HepG2 (cell line): ENCODE data around the gene FHIP1B. TPM values are rescaled to one million over a fixed set of nuclear protein-coding genes. Genes with fewer than 3 reads are reported as not detected.

Experiments
- CREM ChIP-seq, 2 experiments: sonication (generic) in 1 of 2; formaldehyde crosslinking in 1 of 2; IDR thresholded peaks; 2 replicates each; pipeline versions ENCODE4 v1.4.0 to v1.6.1; 2016 to 2020; ENCODE audit warnings: antibody characterized with exemption in 1 of 2, mild to moderate bottlenecking in 1 of 2, missing genetic modification reagents in 1 of 2
- GATAD1 ChIP-seq: IDR thresholded peaks from 2 replicates; pipeline ENCODE4 v1.6.1; 2016; ENCODE audit warnings: missing genetic modification reagents, missing compliant biosample characterization
- GPN1 ChIP-seq: sonication (generic); formaldehyde crosslinking; IDR thresholded peaks from 2 replicates; pipeline ENCODE4 v1.5.1; 2020; ENCODE audit warnings: missing genetic modification reagents, borderline replicate concordance
- HDAC1 ChIP-seq: sonication (generic); formaldehyde crosslinking; IDR thresholded peaks from 2 replicates; pipeline ENCODE4 v1.5.1; 2020; ENCODE audit warnings: mild to moderate bottlenecking, missing genetic modification reagents
- HES4 ChIP-seq: sonication (generic); formaldehyde crosslinking; IDR thresholded peaks from 2 replicates; pipeline ENCODE4 v1.9.0; 2021; ENCODE audit warnings: mild to moderate bottlenecking, missing genetic modification reagents, borderline replicate concordance
- MED1 ChIP-seq: sonication (generic); formaldehyde crosslinking; IDR thresholded peaks from 2 replicates; pipeline ENCODE4 v1.4.0; 2020; ENCODE audit warnings: missing genetic modification reagents
- NFIC ChIP-seq: IDR thresholded peaks from 2 replicates; pipeline ENCODE4 v1.6.1; 2012; ENCODE audit warnings: mild to moderate bottlenecking, low read length, inconsistent platforms
- PHF20 ChIP-seq: sonication (generic); formaldehyde crosslinking; IDR thresholded peaks from 2 replicates; pipeline ENCODE4 v1.5.0; 2020; ENCODE audit warnings: mild to moderate bottlenecking, missing genetic modification reagents
- POLR2G ChIP-seq: fragments of 200-400 bp; formaldehyde crosslinking; IDR thresholded peaks from 2 replicates; pipeline ENCODE4 v1.6.1; 2018; ENCODE audit warnings: mild to moderate bottlenecking, low read depth, low read length, moderate library complexity
- TAF1 ChIP-seq: sonication (generic); formaldehyde crosslinking; IDR thresholded peaks from 2 replicates; pipeline ENCODE4 v1.4.0; 2020; ENCODE audit warnings: missing genetic modification reagents
- ZC3H13 ChIP-seq: sonication (generic); formaldehyde crosslinking; IDR thresholded peaks from 2 replicates; pipeline ENCODE4 v1.8.1; 2023; ENCODE audit warnings: mild to moderate bottlenecking, missing genetic modification reagents, moderate library complexity
- ZNF234 ChIP-seq: sonication (generic); formaldehyde crosslinking; conservative IDR thresholded peaks from 2 replicates; pipeline ENCODE4 v1.5.1; 2020; ENCODE audit warnings: mild to moderate bottlenecking, missing genetic modification reagents
- ZNF709 ChIP-seq: sonication (generic); formaldehyde crosslinking; IDR thresholded peaks from 2 replicates; pipeline ENCODE4 v1.5.0; 2020; ENCODE audit warnings: mild to moderate bottlenecking, missing genetic modification reagents
- polyA plus RNA-seq, 8 experiments: library from polyadenylated mRNA; depleted of rRNA in 3 of 8; stranded (reverse) in 7 of 8; unstranded in 1 of 8; fragments of >200 nt; fragmentation: Illumina TruSeq in 4 of 8; extraction: Trizol in 4 of 8; gene quantifications; 2 replicates each; pipeline versions ENCODE4 v1.2.1 to v1.2.3, GENCODE V29; 2011 to 2016; ENCODE audit warnings: low read depth in 4 of 8, missing spikeins in 1 of 8, mixed read lengths in 1 of 8; ENCODE audit not compliant: insufficient read depth in 1 of 8
- total RNA-seq, 5 experiments: library from RNA; depleted of rRNA; stranded (reverse); fragments of >200 nt; fragmentation: Illumina TruSeq; extraction: Trizol; gene quantifications; 2 replicates each; pipeline ENCODE4 v1.2.3, GENCODE V29; 2016; ENCODE audit warnings: low read depth in 1 of 5
- TF ChIP-seq, protein P1 (sequence below), 2 experiments: sonication (generic) in 1 of 2; formaldehyde crosslinking in 1 of 2; IDR thresholded peaks; 2 replicates each; pipeline versions ENCODE4 v1.4.0 to v1.6.1; 2018 to 2020; ENCODE audit warnings: missing genetic modification reagents in 2 of 2, borderline replicate concordance in 1 of 2, low read depth in 1 of 2, mild to moderate bottlenecking in 1 of 2, missing biosample characterization in 1 of 2
- TF ChIP-seq, protein P2 (sequence below): sonication (generic); formaldehyde crosslinking; IDR thresholded peaks from 2 replicates; pipeline ENCODE4 v1.4.0; 2020; ENCODE audit warnings: missing genetic modification reagents
- TF ChIP-seq, protein P3 (sequence below): IDR thresholded peaks from 2 replicates; pipeline ENCODE4 v1.6.1; 2018; ENCODE audit warnings: missing genetic modification reagents, mild to moderate bottlenecking, missing compliant biosample characterization
- TF ChIP-seq, protein P4 (sequence below): IDR thresholded peaks from 2 replicates; pipeline ENCODE4 v1.6.1; 2016
- TF ChIP-seq, protein P5 (sequence below): IDR thresholded peaks from 2 replicates; pipeline ENCODE4 v1.6.1; 2016; ENCODE audit warnings: missing biosample characterization, missing genetic modification reagents, low read depth
- TF ChIP-seq, protein P6 (sequence below): sonication (generic); formaldehyde crosslinking; IDR thresholded peaks from 2 replicates; pipeline ENCODE4 v1.4.0; 2020; ENCODE audit warnings: mild to moderate bottlenecking, missing genetic modification reagents

FHIP1B gene
- total and polyA plus RNA-seq, 2 of the 13 experiments (the other 11 are each of a cell fraction or from before 2014, with no cell fraction given) = 14.1 to 18.6 TPM

DNA sequence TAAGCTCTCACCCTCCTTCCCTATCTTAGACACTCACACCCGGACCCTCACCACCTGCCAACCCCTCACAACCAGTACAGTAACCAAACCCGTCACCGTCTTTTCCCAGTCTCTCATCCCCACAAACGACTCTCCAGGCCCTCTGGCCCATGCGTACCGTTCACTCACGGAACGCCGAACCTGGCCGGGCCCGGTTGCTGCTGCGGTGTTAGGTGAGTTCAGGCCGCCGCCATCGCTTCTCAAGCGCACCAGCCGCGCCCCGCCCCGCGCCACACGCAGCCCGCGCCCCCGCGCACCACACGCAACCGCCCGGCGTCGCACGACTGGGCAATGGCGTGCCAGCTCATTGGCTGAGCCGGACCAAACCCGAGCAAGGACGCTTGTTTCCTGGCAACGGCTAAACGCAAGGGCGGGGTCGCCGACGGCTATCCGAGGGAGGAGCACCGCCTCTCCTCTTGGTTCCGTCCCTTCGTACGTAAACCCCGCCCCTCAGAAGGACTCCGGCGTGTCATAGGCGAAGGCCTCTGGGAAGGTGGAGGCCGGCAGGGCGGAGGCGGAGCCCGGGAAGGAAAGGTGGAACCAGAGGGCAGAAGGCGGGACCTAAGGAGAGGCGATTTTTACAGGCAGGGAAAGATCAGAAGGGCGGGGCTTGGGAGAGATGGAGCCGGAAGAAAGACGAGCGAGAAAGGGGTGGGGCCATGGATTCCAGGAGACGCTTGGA, at the start of gene FHIP1B (continued):
- TF ChIP-seq GPN1 (CRISPR knock-in tag) (no peak), HDAC1 (CRISPR knock-in tag) (peak; percentile 93), ZC3H13 (CRISPR knock-in tag) (no peak), PHF20 (CRISPR knock-in tag) (peak; percentile 75; the same call in 1 of the 2 replicates), ZNF234 (no peak), CREM (IDR thresholded peaks at IDR 0.05) (0 out of 2 replicates have a peak, but pooled peaks have one; percentile 27), CREM (CRISPR knock-in tag; IDR thresholded peaks at IDR 0.05) (no peak), MED1 (peak; percentile 58), NFIC (no peak), HES4 (CRISPR knock-in tag) (no peak), GATAD1 (CRISPR knock-in tag) (peak; percentile 86), ZNF709 (peak; percentile 71; the same call in 1 of the 2 replicates), TAF1 (CRISPR knock-in tag) (peak; percentile 67), POLR2G (peak; percentile 67)
- TF ChIP-seq, protein P1, sequence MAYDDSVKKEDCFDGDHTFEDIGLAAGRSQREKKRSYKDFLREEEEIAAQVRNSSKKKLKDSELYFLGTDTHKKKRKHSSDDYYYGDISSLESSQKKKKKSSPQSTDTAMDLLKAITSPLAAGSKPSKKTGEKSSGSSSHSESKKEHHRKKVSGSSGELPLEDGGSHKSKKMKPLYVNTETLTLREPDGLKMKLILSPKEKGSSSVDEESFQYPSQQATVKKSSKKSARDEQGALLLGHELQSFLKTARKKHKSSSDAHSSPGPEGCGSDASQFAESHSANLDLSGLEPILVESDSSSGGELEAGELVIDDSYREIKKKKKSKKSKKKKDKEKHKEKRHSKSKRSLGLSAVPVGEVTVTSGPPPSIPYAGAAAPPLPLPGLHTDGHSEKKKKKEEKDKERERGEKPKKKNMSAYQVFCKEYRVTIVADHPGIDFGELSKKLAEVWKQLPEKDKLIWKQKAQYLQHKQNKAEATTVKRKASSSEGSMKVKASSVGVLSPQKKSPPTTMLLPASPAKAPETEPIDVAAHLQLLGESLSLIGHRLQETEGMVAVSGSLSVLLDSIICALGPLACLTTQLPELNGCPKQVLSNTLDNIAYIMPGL (CRISPR knock-in tag; IDR thresholded peaks at IDR 0.05; ENCODE audit: borderline replicate concordance in 1 of 2, low read depth in 1 of 2) = peak; percentile 36 to 60; a peak in 2 of 4 replicates
- TF ChIP-seq, protein P2, sequence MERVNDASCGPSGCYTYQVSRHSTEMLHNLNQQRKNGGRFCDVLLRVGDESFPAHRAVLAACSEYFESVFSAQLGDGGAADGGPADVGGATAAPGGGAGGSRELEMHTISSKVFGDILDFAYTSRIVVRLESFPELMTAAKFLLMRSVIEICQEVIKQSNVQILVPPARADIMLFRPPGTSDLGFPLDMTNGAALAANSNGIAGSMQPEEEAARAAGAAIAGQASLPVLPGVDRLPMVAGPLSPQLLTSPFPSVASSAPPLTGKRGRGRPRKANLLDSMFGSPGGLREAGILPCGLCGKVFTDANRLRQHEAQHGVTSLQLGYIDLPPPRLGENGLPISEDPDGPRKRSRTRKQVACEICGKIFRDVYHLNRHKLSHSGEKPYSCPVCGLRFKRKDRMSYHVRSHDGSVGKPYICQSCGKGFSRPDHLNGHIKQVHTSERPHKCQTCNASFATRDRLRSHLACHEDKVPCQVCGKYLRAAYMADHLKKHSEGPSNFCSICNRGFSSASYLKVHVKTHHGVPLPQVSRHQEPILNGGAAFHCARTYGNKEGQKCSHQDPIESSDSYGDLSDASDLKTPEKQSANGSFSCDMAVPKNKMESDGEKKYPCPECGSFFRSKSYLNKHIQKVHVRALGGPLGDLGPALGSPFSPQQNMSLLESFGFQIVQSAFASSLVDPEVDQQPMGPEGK (CRISPR knock-in tag) = peak; percentile 74
- TF ChIP-seq, protein P3, sequence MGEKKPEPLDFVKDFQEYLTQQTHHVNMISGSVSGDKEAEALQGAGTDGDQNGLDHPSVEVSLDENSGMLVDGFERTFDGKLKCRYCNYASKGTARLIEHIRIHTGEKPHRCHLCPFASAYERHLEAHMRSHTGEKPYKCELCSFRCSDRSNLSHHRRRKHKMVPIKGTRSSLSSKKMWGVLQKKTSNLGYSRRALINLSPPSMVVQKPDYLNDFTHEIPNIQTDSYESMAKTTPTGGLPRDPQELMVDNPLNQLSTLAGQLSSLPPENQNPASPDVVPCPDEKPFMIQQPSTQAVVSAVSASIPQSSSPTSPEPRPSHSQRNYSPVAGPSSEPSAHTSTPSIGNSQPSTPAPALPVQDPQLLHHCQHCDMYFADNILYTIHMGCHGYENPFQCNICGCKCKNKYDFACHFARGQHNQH (CRISPR knock-in tag) = 0 out of 2 replicates have a peak, but pooled peaks have one; percentile 39
- TF ChIP-seq, protein P4, sequence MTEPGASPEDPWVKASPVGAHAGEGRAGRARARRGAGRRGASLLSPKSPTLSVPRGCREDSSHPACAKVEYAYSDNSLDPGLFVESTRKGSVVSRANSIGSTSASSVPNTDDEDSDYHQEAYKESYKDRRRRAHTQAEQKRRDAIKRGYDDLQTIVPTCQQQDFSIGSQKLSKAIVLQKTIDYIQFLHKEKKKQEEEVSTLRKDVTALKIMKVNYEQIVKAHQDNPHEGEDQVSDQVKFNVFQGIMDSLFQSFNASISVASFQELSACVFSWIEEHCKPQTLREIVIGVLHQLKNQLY = 0 out of 2 replicates have a peak, but pooled peaks have one; percentile 55
- TF ChIP-seq, protein P5, sequence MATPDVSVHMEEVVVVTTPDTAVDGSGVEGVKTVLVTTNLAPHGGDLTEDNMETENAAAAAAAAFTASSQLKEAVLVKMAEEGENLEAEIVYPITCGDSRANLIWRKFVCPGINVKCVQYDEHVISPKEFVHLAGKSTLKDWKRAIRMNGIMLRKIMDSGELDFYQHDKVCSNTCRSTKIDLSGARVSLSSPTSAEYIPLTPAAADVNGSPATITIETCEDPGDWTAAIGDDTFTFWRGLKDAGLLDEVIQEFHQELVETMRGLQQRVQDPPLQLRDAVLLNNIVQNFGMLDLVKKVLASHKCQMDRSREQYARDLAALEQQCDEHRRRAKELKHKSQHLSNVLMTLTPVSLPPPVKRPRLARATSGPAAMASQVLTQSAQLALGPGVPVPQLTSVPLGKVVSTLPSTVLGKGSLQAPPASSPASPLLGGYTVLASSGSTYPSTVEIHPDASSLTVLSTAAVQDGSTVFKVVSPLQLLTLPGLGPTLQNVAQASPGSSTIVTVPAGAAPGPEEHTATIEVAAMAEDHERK (CRISPR knock-in tag) = peak; percentile 98
- TF ChIP-seq, protein P6, sequence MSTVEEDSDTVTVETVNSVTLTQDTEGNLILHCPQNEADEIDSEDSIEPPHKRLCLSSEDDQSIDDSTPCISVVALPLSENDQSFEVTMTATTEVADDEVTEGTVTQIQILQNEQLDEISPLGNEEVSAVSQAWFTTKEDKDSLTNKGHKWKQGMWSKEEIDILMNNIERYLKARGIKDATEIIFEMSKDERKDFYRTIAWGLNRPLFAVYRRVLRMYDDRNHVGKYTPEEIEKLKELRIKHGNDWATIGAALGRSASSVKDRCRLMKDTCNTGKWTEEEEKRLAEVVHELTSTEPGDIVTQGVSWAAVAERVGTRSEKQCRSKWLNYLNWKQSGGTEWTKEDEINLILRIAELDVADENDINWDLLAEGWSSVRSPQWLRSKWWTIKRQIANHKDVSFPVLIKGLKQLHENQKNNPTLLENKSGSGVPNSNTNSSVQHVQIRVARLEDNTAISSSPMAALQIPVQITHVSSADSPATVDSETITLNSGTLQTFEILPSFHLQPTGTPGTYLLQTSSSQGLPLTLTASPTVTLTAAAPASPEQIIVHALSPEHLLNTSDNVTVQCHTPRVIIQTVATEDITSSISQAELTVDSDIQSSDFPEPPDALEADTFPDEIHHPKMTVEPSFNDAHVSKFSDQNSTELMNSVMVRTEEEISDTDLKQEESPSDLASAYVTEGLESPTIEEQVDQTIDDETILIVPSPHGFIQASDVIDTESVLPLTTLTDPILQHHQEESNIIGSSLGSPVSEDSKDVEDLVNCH (CRISPR knock-in tag) = no peak
